ENCODE measurements around the gene LCN10.

DNA sequence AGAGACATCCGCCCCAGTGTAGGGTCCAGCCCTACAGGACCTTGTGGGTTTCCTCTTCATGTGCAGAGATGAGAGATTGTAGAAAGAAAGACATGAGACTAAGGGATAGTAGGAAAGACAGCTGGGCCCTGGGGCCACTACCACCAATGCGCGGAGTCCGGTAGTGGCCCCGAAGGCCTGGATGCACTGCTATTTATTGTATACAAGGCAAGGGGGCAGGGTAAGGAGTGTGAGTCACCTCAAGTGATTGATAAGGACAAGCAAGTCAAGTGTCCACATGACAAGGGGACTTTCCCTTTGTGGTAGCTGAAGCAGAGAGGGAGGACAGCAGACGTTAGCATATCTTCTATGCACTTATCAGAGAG, 42.2 kb upstream of the LCN10 start:
- TF ChIP-seq, protein P1, sequence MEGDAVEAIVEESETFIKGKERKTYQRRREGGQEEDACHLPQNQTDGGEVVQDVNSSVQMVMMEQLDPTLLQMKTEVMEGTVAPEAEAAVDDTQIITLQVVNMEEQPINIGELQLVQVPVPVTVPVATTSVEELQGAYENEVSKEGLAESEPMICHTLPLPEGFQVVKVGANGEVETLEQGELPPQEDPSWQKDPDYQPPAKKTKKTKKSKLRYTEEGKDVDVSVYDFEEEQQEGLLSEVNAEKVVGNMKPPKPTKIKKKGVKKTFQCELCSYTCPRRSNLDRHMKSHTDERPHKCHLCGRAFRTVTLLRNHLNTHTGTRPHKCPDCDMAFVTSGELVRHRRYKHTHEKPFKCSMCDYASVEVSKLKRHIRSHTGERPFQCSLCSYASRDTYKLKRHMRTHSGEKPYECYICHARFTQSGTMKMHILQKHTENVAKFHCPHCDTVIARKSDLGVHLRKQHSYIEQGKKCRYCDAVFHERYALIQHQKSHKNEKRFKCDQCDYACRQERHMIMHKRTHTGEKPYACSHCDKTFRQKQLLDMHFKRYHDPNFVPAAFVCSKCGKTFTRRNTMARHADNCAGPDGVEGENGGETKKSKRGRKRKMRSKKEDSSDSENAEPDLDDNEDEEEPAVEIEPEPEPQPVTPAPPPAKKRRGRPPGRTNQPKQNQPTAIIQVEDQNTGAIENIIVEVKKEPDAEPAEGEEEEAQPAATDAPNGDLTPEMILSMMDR (IDR thresholded peaks at IDR 0.05; ENCODE audit: insufficient read depth, low read length): no peak
- TF ChIP-seq POLR2AphosphoS5 (IDR thresholded peaks at IDR 0.05; ENCODE audit: low read depth) (no peak), GABPA (IDR thresholded peaks at IDR 0.05; ENCODE audit: low read depth) (no peak), SPI1 (IDR thresholded peaks at IDR 0.05; ENCODE audit: borderline replicate concordance, low read depth) (no peak)
- TF ChIP-seq, protein P2, sequence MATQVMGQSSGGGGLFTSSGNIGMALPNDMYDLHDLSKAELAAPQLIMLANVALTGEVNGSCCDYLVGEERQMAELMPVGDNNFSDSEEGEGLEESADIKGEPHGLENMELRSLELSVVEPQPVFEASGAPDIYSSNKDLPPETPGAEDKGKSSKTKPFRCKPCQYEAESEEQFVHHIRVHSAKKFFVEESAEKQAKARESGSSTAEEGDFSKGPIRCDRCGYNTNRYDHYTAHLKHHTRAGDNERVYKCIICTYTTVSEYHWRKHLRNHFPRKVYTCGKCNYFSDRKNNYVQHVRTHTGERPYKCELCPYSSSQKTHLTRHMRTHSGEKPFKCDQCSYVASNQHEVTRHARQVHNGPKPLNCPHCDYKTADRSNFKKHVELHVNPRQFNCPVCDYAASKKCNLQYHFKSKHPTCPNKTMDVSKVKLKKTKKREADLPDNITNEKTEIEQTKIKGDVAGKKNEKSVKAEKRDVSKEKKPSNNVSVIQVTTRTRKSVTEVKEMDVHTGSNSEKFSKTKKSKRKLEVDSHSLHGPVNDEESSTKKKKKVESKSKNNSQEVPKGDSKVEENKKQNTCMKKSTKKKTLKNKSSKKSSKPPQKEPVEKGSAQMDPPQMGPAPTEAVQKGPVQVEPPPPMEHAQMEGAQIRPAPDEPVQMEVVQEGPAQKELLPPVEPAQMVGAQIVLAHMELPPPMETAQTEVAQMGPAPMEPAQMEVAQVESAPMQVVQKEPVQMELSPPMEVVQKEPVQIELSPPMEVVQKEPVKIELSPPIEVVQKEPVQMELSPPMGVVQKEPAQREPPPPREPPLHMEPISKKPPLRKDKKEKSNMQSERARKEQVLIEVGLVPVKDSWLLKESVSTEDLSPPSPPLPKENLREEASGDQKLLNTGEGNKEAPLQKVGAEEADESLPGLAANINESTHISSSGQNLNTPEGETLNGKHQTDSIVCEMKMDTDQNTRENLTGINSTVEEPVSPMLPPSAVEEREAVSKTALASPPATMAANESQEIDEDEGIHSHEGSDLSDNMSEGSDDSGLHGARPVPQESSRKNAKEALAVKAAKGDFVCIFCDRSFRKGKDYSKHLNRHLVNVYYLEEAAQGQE (IDR thresholded peaks at IDR 0.05; ENCODE audit: insufficient replicate concordance, low read depth): no peak
